ENCODE data around the gene GPC6. TPM values are rescaled to one million over a fixed set of nuclear protein-coding genes. Genes with fewer than 3 reads are reported as not detected.

Gene GPC6
- total RNA-seq, 2 experiments from 2014 or later = not detected

- Mint-ChIP-seq H3K4me1 (ENCODE audit: low read depth) (no peaks in the 10 kb centered on the region), H3K27ac (no peak overlapping the region), H3K4me3 (no peak overlapping the region), H3K36me3 (no peaks in the 10 kb centered on the region), H3K27me3 (no peaks in the 10 kb centered on the region), H3K9me3 (no peaks in the 10 kb centered on the region)
- intact Hi-C loops (cut with micrococcal nuclease) = no loop called here
- CTCF ChIA-PET = no interaction called here
- POLR2A ChIA-PET = no interaction called here
- no peak for DNase-seq
Measured at GRCh38 chr13:93640452-93640851, 413.8 kb downstream of the GPC6 start.

GRCh38 chr13:93646245-93646644 is 419.6 kb downstream of the GPC6 start:
- ChIA-PET CTCF (no interaction called here), POLR2A (no interaction called here)
- H3K4me3 Mint-ChIP-seq = no peak overlapping the region
- H3K9me3 Mint-ChIP-seq = no peaks in the 10 kb centered on the region
- no peak for DNase-seq
- no peaks in the 10 kb centered on the region for H3K27me3 Mint-ChIP-seq
- intact Hi-C loops (cut with micrococcal nuclease) = no loop called here
- H3K27ac Mint-ChIP-seq = no peak overlapping the region
- no peaks in the 10 kb centered on the region for H3K4me1 Mint-ChIP-seq (ENCODE audit: low read depth)
- no peaks in the 10 kb centered on the region for H3K36me3 Mint-ChIP-seq

GRCh38 chr13:93649496-93649895 is 422.9 kb downstream of the GPC6 start:
- no peak overlapping the region for H3K27ac Mint-ChIP-seq
- no peak for DNase-seq
- CTCF ChIA-PET = interaction anchor here (0.6 kb wide), 1 partner anchor 542 kb away, joined by 4 read pairs; no protein-coding TSS in a partner anchor
- intact Hi-C loops (cut with micrococcal nuclease) = no loop called here
- H3K4me1 Mint-ChIP-seq (ENCODE audit: low read depth) = no peaks in the 10 kb centered on the region
- H3K4me3 Mint-ChIP-seq = no peak overlapping the region
- no peaks in the 10 kb centered on the region for H3K27me3 Mint-ChIP-seq
- no peaks in the 10 kb centered on the region for H3K9me3 Mint-ChIP-seq
- no peaks in the 10 kb centered on the region for H3K36me3 Mint-ChIP-seq
- POLR2A ChIA-PET = no interaction called here

- Mint-ChIP-seq H3K36me3 (no peaks in the 10 kb centered on the region), H3K4me3 (no peak overlapping the region), H3K4me1 (ENCODE audit: low read depth) (no peaks in the 10 kb centered on the region), H3K9me3 (peaks cover 3% of the 10 kb centered on the region), H3K27ac (no peak overlapping the region), H3K27me3 (no peaks in the 10 kb centered on the region)
- DNase-seq = no peak
- intact Hi-C loops (cut with micrococcal nuclease) = no loop called here
- ChIA-PET POLR2A (no interaction called here), CTCF (no interaction called here)
Measured at GRCh38 chr13:93653776-93654175, 427.2 kb downstream of the GPC6 start.

GRCh38 chr13:93655154-93655553 is 428.5 kb downstream of the GPC6 start:
- intact Hi-C loops (cut with micrococcal nuclease) = no loop called here
- no peaks in the 10 kb centered on the region for H3K27me3 Mint-ChIP-seq
- no peak overlapping the region for H3K27ac Mint-ChIP-seq
- no peak overlapping the region for H3K4me3 Mint-ChIP-seq
- H3K9me3 Mint-ChIP-seq = peaks cover 3% of the 10 kb centered on the region
- H3K36me3 Mint-ChIP-seq = no peaks in the 10 kb centered on the region
- CTCF ChIA-PET = no interaction called here
- H3K4me1 Mint-ChIP-seq (ENCODE audit: low read depth) = no peaks in the 10 kb centered on the region
- no peak for DNase-seq
- POLR2A ChIA-PET = no interaction called here

GRCh38 chr13:93660391-93661063 is 433.9 kb downstream of the GPC6 start:
- ChIA-PET CTCF (no interaction called here), POLR2A (no interaction called here)
- peaks cover 3% of the 10 kb centered on the region for H3K9me3 Mint-ChIP-seq
- no peak overlapping the region for H3K4me3 Mint-ChIP-seq
- intact Hi-C loops (cut with micrococcal nuclease) = no loop called here
- no peaks in the 10 kb centered on the region for H3K4me1 Mint-ChIP-seq (ENCODE audit: low read depth)
- DNase-seq = no peak
- no peaks in the 10 kb centered on the region for H3K27me3 Mint-ChIP-seq
- H3K36me3 Mint-ChIP-seq = no peaks in the 10 kb centered on the region
- H3K27ac Mint-ChIP-seq = no peak overlapping the region

GRCh38 chr13:93670866-93671265 is 444.3 kb downstream of the GPC6 start:
- Mint-ChIP-seq H3K9me3 (no peaks in the 10 kb centered on the region), H3K4me1 (ENCODE audit: low read depth) (no peaks in the 10 kb centered on the region), H3K36me3 (no peaks in the 10 kb centered on the region), H3K4me3 (no peak overlapping the region), H3K27me3 (no peaks in the 10 kb centered on the region), H3K27ac (no peak overlapping the region)
- POLR2A ChIA-PET = no interaction called here
- CTCF ChIA-PET = interaction anchor here (0.7 kb wide), 1 partner anchor 973 kb away, joined by 4 read pairs; no protein-coding TSS in a partner anchor
- intact Hi-C loops (cut with micrococcal nuclease) = no loop called here
- no peak for DNase-seq

- Mint-ChIP-seq H3K4me1 (ENCODE audit: low read depth) (no peaks in the 10 kb centered on the region), H3K36me3 (no peaks in the 10 kb centered on the region), H3K27ac (no peak overlapping the region), H3K27me3 (no peaks in the 10 kb centered on the region), H3K9me3 (no peaks in the 10 kb centered on the region), H3K4me3 (no peak overlapping the region)
- CTCF ChIA-PET = no interaction called here
- POLR2A ChIA-PET = no interaction called here
- intact Hi-C loops (cut with micrococcal nuclease) = no loop called here
- no peak for DNase-seq
Measured at GRCh38 chr13:93672996-93673395, 446.4 kb downstream of the GPC6 start.

- no peaks in the 10 kb centered on the region for H3K9me3 Mint-ChIP-seq
- POLR2A ChIA-PET = no interaction called here
Measured at GRCh38 chr13:93673885-93674284, 447.3 kb downstream of the GPC6 start.

GRCh38 chr13:93674337-93674755 is 447.7 kb downstream of the GPC6 start:
- DNase-seq = no peak
- Mint-ChIP-seq H3K4me1 (ENCODE audit: low read depth) (no peaks in the 10 kb centered on the region), H3K9me3 (no peaks in the 10 kb centered on the region), H3K27me3 (no peaks in the 10 kb centered on the region), H3K27ac (no peak overlapping the region), H3K36me3 (no peaks in the 10 kb centered on the region), H3K4me3 (no peak overlapping the region)
- ChIA-PET POLR2A (no interaction called here), CTCF (no interaction called here)
- intact Hi-C loops (cut with micrococcal nuclease) = no loop called here

More at GRCh38 chr13:93673885-93674284, 447.3 kb downstream of the GPC6 start:
- H3K4me3 Mint-ChIP-seq = no peak overlapping the region
- DNase-seq = no peak
- intact Hi-C loops (cut with micrococcal nuclease) = no loop called here
- H3K36me3 Mint-ChIP-seq = no peaks in the 10 kb centered on the region
- H3K27me3 Mint-ChIP-seq = no peaks in the 10 kb centered on the region
- H3K27ac Mint-ChIP-seq = no peak overlapping the region
- CTCF ChIA-PET = no interaction called here
- no peaks in the 10 kb centered on the region for H3K4me1 Mint-ChIP-seq (ENCODE audit: low read depth)

- Mint-ChIP-seq H3K4me1 (ENCODE audit: low read depth) (no peaks in the 10 kb centered on the region), H3K4me3 (no peak overlapping the region), H3K27me3 (no peaks in the 10 kb centered on the region), H3K27ac (no peak overlapping the region), H3K36me3 (no peaks in the 10 kb centered on the region), H3K9me3 (no peaks in the 10 kb centered on the region)
- POLR2A ChIA-PET = no interaction called here
- no peak for DNase-seq
- CTCF ChIA-PET = no interaction called here
- intact Hi-C loops (cut with micrococcal nuclease) = no loop called here
Measured at GRCh38 chr13:93680329-93680728, 453.7 kb downstream of the GPC6 start.

GRCh38 chr13:93685900-93686299 is 459.3 kb downstream of the GPC6 start:
- no peak for DNase-seq
- Mint-ChIP-seq H3K27ac (no peak overlapping the region), H3K4me3 (no peak overlapping the region), H3K27me3 (peaks cover 3% of the 10 kb centered on the region), H3K9me3 (no peaks in the 10 kb centered on the region), H3K36me3 (no peaks in the 10 kb centered on the region), H3K4me1 (ENCODE audit: low read depth) (no peaks in the 10 kb centered on the region)
- POLR2A ChIA-PET = no interaction called here
- intact Hi-C loops (cut with micrococcal nuclease) = no loop called here
- CTCF ChIA-PET = no interaction called here

- no peaks in the 10 kb centered on the region for H3K4me1 Mint-ChIP-seq (ENCODE audit: low read depth)
Measured at GRCh38 chr13:93686399-93686798, 459.8 kb downstream of the GPC6 start.

More at GRCh38 chr13:93686399-93686798, 459.8 kb downstream of the GPC6 start:
- Mint-ChIP-seq H3K9me3 (no peaks in the 10 kb centered on the region), H3K36me3 (no peaks in the 10 kb centered on the region), H3K27me3 (peaks cover 3% of the 10 kb centered on the region), H3K27ac (no peak overlapping the region), H3K4me3 (no peak overlapping the region)
- POLR2A ChIA-PET = no interaction called here
- CTCF ChIA-PET = no interaction called here
- DNase-seq = no peak
- intact Hi-C loops (cut with micrococcal nuclease) = no loop called here
